GM18867 (cell line): ENCODE measurements around the gene MYT1.
"Not testable (repeated sequence)": the region's sequence is repeated elsewhere in the genome, so short reads cannot be mapped to it uniquely, and the experiment has no call there.

Experiments
- ATAC-seq: cut with Tn5 transposase; IDR thresholded peaks from one replicate; pipeline ENCODE4 v1.9.1; 2021; ENCODE audit warnings: mild to moderate bottlenecking, moderate library complexity; ENCODE audit not compliant: unreplicated experiment

Gene MYT1

DNA sequence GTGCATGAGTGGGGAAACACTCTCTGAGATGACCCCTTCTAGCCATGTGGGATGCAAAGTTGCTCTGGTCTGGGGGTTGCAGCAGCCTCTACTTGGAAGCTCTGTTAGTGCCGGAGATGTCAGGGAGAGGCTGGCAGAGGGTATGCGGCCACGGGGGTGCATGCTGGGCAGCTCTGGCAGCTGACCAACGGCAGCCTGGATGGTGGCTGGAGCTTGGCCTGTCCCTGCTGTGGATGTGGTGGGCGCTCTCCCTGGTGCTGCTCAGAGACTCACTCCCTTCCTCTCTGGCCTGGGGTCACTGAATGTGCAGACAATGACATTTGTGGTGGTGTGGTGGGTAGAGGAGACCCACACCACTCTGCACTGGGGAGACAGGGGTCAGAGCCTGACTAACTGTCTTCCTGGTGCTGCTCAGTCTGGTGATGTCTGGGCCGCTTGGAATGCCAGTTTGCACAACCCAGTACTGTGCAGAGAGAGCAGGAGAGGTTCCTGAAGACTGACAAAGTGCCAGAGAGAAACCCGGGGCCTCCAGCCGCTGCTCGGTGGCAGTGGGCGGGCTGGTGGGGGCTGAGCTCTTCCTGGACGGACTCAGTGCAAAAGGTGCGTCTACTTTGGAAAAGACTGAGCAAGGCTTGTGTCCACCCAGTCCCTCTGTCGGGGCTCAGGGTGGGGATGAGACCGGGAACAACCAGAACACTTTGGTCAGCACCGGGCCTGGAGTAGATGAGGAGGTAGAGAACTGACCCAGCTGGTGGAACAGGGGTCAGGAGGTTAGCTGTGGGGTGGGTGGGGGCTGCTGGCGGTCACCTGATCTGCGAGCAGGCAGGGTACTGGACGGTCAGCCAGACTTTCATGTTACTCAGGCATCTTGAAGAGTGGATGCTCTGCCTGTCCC is 2.7 kb downstream of the MYT1 start:
- no peak for ATAC-seq

DNA sequence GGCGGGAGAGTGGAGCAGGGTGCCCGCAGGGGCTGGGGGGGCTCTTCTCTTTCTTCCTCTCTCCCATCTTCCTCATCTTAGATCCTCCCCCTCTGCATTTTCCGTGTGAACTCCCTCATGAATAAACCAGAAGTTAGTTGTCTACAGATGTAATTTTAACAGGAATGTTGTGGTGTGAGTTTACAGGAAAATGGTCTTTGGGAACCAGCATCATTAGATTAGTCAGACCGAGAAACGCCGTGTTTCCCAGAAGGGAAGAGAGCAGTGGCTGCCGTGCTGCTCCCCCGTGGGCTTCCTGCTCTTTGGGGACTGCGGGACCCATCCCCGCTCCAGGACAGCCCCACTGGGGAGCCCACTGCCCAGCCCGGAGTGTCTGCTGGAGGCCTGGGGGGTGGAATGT is 3.4 kb downstream of the MYT1 start:
- ATAC-seq = no peak

DNA sequence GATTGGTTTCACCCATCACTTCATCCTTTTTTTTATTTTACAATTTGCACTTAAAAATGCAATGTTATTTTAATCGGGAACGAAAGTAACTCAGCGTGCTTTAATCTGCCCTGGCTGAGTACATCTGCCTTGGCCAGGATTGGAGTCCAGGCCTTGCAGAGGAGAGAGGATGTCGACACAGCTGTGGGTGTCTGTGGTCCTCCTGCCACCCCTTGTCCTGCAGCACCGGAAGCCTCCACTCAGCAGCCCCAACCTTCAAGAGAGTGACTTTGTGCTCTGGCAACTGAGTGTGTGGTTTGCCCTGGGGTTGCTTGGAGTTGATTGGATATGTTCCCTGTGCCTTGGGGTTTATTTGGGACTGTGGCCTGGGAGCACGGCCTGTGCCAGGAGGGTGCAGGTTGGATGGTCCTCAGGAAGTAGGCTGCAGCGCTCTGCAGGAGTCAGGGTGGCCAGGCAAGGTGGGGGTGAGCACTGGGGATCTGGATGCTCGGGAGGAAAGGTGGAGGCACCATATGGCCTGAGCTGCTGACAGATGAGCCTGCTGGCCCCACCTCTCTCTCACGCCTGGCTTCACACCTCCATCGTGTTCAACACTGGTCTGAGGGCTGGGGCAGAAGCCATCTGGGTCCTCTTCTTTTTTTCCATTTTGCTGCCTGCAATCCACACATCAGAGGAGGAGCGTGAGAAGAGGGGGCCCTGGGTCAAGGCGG is 4.3 kb downstream of the MYT1 start:
- ATAC-seq = no peak

DNA sequence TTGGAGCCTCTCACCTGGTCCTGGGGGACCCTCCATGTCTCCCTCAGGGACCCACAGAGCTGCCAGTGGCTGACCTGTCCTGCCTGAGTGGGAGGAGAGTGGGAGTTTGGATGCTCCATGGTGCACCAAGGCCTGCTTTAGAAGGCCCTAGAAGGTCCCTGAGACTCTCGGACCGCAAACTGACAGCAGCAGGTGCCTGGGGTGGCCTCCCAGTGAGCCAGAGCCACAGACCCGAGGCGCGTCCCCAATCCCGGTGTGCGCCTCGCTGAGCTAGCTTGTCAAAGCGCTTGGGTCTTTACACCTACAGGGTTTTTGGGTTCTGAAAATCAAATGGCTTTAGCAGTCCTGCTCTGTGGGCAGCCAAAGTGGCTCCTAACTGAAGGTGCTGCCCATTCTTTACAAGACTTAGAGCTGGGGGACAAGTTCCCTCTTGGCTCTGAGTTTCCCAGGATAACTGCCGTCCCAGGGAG is 4.9 kb downstream of the MYT1 start:
- no peak for ATAC-seq

DNA sequence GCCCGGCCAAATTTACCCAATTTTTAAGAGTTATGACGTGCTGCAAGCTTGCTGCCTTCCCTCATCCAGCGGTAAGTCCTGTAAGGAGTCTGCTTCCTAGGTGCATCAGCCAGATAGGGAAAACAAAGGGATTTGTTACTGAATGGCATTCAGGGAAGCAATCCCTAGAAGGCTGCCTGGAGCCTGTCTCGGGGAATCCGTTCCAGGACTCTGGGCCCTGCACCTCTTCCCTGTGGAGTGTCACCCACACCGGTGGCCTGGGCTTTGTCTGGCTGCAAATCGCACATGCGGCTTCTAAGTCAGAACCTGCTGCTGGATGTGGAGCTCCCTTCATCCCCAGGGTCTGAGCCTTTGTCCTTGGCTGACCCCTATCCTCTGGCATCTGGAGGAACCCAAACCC is 7.0 kb downstream of the MYT1 start:
- no peak for ATAC-seq

DNA sequence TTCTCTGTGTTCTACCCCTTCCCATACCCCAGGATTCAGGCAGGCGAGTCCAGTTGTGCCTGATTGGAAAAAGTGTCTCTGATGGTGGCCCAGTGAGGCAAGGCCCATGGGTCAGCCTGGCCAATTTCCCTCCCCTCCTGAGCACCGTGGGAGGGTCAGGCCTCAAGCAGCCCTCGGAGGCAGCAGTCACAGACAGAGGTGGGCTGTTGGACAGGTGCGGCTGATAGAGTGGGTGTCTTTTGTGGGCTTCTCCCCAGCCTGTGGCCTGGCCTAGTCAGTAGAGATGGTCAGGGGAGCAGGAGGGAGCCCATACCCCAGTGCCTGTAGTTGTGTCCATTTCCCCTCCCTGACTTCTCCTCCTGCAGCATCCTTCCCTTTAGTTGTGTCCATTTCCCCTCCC is 8.9 kb downstream of the MYT1 start:
- no peak for ATAC-seq

DNA sequence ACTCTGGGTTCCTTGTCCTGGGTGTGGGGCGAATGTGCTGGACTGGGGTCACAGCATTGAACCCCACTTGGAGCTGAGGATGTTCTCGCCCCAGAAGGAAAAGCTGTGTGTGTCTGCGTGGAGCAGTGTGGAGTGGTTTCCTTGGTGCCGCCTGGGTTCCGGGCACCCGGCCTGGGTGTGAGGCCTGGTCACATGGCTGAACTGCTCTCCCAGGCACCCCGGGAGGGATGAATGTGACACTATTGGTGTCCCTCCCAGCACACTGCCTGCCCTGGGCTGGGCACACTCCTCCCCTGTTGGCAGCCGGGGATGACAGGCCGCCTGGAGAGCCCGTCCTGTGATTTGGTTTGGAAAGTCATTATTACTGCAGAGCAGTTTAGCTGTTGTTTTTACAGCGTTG is 12.3 kb downstream of the MYT1 start:
- no peak for ATAC-seq

DNA sequence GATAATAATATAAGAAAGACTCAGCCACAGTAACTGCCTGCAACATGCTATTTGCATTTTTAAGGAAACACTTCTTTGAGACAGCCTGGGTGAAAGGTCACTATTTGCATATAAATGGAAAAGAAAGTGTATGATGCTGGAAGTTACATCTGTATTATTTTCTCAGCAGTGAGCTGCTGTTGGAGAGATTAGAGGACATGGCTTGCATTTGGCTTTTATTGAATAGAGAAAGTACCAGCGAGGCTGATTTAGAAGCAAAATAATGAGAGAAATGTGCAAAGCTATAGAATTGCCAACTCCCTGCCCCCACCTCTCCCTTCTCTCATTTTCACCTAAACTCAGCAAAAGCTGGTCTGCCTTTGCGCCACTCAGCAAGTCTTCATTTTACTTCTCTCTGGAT is 12.7 kb downstream of the MYT1 start:
- no peak for ATAC-seq

DNA sequence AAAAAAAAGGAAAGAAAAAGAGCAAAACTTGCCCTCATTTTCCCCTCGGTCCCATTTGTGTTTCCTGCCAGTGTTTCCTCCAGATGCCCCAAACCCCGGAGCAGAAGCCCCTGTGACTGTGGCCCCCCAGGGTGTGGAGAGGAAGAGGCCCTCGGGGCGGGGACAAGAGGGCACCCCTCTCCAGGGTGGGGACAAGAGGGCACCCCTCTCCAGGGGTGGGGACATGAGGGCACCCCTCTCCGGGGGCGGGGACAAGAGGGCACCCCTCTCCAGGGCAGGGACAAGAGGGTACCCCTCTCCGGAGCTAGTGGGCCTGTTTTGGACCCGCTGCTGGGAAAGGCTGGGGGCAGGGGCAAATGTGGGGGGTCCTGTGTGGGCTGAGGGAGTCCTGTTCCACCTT is 13.1 kb downstream of the MYT1 start:
- no peak for ATAC-seq

DNA sequence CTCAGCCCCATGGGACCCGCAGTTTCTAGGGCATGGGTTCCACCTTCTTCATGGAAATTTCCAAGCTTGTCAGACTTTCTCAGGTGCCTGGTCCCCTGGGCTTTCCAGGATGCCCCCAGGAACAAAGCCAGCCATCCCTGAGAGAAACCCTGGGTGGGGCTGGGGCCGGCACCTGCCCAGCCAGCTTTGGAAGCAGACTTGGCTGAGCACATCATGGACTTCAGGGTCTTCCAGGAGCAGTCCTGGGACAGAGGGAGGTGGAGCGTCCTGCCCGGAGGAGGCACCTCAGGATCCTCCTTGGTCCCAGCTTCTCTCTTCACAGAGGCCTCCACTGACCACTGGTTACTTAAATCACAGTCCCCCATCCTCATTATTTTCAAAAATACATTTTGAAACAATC is 13.5 kb downstream of the MYT1 start:
- no peak for ATAC-seq

DNA sequence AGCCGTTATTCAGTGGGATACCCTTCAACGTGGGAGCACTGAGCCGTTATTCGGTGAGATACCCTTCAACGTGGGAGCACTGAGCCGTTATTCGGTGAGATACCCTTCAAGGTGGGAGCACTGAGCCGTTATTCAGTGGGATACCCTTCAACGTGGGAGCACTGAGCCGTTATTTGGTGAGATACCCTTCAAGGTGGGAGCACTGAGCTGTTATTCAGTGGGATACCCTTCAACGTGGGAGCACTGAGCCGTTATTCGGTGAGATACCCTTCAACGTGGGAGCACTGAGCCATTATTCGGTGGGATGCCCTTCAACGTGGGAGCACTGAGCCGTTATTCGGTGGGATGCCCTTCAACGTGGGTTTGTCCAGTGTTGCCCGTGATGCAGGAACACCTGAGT is 14.7 kb downstream of the MYT1 start:
- ATAC-seq = not testable (repeated sequence)

DNA sequence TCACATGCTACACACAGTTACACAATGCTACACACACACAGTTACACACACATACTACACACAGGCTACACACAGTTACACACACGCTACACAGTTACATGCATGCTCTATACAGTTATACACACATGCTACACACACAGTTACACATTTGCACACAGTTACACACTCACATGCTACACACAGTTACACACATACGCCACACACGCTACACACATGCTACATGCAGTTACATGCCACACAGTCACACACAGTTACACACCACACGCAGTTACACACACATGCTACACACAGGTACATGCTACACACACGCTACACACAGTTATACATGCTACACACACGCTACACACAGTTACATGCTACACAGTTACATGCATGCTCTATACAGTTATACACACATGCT is 15.6 kb downstream of the MYT1 start:
- no peak for ATAC-seq

DNA sequence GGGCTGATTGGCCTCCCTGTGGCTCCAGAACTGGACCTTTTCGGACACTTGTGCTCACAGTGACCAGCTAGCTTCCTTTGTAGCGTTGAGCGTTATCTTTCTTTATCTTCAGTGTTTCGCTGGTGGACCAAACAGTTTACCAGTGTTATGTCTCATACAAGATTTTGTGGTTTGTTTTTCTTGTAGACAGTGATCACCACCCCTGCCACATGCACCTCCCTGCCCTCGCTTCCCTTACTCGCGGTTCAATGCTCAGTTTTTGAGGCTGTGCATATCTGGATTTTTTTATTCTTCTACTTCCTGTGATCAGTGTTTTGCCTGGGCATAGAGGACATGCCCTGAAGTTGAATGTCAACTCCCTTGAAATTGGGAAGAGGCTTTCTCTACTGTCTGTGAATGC is 16.4 kb downstream of the MYT1 start:
- no peak for ATAC-seq

DNA sequence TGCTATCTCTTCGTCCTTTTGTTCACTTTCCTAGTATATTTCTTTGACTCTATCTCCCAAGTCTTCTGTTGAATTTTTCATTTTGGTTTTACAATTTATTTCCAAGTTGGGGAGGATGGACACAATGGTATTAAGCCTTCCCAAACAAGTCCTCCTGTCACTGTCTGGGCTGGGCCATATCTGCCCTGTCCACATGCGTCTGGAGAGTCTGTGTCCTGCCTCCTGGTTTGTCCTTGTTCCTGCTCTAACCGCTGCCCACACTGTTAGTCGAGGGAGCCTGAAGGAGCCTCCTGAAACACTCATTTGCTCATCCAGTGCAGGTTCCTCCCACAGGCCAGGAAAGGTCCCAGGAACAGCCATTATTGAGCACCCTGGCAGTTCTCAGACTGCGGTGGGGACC is 17.1 kb downstream of the MYT1 start:
- no peak for ATAC-seq

DNA sequence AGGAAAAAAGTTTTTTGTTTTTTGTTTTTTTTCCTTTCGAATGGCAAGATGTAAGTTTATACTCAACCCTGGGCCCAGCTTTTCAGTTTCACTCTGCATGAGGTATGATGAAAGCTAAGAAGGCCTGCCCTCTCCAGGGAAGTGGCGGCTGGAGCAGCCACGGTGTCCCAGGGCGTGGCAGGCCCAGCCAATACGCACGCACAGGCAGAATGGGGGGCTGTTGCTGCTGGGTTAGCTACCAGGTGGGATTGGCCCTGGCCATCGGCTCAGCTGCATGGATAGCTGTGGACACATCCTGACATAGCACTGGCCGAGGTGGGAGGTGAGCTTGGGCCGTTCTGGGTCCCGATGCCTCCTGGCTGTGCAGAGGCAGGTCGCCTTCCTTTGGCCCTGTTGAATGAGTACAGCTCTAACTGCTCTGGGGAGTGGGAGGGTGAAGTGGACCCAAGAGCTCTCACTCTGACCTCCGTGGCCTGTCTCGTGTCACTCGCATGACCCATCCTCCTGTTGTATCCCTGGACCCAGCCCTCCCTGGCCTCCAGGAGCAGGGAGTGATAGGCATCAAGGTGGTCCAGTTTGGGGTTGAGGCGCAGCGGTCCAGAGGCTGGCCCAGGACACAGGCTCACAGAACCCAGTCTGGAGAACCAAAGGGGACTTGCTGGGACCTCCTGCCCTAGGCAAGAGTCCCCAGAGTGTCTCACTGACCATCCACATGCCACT is 18.1 kb downstream of the MYT1 start:
- ATAC-seq = no peak

DNA sequence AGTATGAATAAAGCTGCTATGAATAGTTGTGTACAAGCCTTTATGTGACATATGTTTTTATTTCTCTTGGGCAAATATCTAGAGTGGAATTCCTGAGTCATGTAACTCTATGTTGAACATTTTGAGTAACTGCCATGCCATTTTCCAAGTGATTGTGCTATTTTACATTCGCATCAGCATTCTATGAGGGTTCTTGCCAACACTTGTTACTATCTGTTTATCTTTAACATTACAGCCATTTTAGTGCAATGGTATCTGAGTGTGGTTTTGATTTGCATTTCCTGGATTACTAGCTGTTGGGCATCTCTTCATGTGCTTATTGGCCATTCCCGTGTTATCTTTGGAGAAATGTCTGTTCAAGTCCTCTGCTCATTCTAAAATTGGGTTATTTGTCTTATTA is 19.1 kb downstream of the MYT1 start:
- no peak for ATAC-seq

DNA sequence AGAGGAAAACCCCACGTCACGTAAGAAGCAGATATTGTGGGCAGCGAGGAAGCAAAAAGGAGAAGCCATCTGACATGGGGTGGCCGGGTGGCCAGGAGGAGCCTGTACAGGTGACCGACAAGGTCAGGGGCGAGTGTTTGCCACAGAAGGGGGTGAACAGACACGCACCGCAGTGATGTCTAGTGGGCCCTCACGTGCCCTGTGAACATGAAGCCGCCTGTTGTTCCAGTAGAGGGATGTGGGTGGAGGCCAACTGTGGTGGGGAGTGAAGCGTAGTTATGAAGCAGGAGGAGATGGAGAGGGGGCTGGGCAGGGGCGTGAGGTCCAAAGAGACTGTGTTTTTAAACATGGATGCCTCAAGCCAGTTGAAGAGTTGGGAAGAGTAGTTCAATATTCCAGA is 20.5 kb downstream of the MYT1 start:
- ATAC-seq = no peak

DNA sequence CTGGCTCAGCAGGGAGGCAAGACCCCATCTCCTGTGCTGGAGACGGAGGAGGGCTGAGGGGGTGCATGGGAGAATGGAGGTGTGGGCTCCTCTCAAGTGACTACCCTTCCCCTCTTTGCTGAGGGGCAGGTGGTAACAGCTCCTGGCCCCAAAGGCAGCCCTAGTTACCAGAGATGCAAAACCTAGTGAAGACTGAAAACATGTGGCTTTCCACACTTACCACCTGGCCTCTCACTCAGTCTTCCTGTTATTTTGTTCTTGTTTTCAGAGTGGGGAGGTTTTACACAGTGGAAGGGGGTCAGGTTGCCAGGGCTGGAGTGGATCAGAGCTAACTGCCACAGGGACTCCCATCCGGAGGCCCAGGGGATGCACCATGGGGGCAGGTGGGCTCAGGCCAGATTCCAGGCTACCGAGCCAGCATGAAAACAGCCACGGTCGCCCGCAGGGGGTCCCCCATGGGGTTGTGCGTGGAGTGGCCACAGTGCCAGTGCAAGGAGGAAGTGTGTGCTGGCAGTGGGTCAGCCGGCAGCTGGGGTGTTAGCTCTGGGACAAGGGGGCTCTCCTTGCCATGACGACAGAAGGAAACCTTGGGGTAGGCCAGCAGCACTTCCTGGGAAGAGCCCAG is 21.1 kb downstream of the MYT1 start:
- ATAC-seq = no peak

DNA sequence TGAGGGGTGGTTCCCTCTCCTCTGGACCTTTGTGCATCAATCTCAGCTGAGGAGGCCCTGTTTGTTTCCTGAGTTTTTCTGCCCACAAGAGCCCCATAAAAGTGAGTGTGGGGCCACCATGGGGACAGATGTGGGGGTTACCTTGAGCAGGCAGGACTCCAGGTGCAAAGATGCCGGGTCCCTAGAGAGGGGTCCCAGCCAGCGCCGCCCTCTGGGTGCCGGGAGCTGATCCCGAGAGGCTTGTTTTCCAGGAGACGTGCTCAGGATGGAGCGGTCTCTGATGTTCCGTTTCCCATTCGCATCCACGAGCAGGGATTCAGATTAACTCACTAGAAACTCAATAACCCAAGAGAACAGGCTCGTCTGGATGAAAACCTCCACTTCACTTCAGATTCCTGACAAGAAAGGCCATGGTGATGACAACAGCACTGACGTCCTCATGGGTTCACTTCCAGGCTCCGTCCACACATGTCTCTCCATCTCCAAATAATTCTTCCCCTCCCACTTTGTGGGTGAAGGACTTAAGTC is 21.9 kb downstream of the MYT1 start:
- no peak for ATAC-seq

DNA sequence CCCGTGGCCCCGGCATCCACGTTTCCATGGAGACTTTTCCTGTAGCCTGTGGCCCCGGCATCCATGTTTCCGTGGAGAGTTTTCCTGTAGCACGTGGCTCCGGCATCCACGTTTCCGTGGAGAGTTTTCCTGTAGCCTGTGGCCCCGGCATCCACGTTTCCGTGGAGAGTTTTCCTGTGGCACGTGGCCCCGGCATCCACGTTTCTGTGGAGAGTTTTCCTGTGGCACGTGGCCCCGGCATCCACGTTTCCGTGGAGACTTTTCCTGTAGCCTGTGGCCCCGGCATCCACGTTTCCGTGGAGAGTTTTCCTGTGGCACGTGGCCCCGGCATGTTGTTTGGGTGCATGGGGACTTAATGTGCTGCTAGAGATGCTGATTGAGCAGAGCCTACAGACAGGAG is 23.0 kb downstream of the MYT1 start:
- ATAC-seq = not testable (repeated sequence)

DNA sequence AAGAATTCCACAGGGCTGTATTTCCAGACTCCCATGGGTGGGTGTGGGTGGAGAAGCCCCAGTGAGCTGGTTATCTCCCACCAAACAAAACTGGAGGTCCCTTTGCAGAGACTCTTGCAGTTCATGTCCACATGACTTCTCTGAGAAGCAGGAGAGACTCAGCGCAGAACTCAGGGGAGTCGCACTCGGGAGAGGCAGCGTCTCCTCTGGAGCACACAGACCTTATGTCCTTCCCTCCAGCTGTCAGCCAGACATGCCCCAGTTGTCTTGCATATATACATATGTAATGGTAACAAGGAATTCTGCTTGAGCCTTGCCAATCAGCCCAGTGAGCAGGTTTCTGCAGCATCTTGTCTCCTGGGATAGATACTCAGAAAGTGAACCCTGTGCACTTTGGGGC is 23.8 kb downstream of the MYT1 start:
- no peak for ATAC-seq
